ENCODE data around the gene SPEF2. TPM values are rescaled to one million over a fixed set of nuclear protein-coding genes. Genes with fewer than 3 reads are reported as not detected.

SPEF2 gene
- total and polyA plus RNA-seq, 2 donors (not counting 1 experiment from before 2014, with no cell fraction given) = 0.31 to 0.59 TPM

- intact Hi-C loops (cut with micrococcal nuclease) = no loop called here
- POLR2A ChIA-PET = no interaction called here
- no peaks in the 10 kb centered on the region for H3K9me3 ChIP-seq (ENCODE audit: control extremely low read depth in 1 of 3, control insufficient read depth in 2 of 3, insufficient read depth in 1 of 3, low read length in 2 of 3)
- no peaks in the 10 kb centered on the region for H3K36me3 ChIP-seq (replicated peaks in 1 of 2; ENCODE audit: control extremely low read depth in 1 of 2, control insufficient read depth in 1 of 2, extremely low read depth in 1 of 2, insufficient read depth in 2 of 2, low read length in 1 of 2)
- DNase-seq (no peak), ATAC-seq (ENCODE audit: low read depth) (no peak)
- CTCF ChIA-PET = interaction anchor here (0.7 kb wide), 1 partner anchor 22 kb away, joined by 6 read pairs; no protein-coding TSS in a partner anchor
- no peak overlapping the region for H3K4me3 ChIP-seq (ENCODE audit: control extremely low read depth in 1 of 5, extremely low read depth in 1 of 5, insufficient read depth in 1 of 5, low read depth in 2 of 5, low read length in 4 of 5)
- no peak overlapping the region for H3K9ac ChIP-seq (ENCODE audit: low read length)
- no peaks in the 10 kb centered on the region for H3K27me3 ChIP-seq (replicated peaks in 1 of 4; ENCODE audit: control extremely low read depth in 1 of 4, control insufficient read depth in 3 of 4, insufficient read depth in 4 of 4, low read length in 3 of 4)
- no peaks in the 10 kb centered on the region for H3K4me1 Mint-ChIP-seq
- H3K4me2 ChIP-seq (replicated peaks; ENCODE audit: low read depth, low read length, poor library complexity, severe bottlenecking) = no peak overlapping the region
- H3K27ac ChIP-seq (ENCODE audit: low read length in 2 of 2) = no peak overlapping the region
- no peaks in the 10 kb centered on the region for H3K27me3 Mint-ChIP-seq
- H2AFZ ChIP-seq (ENCODE audit: insufficient read depth, low read depth, low read length, poor library complexity, severe bottlenecking) = no peak overlapping the region
- H3K4me1 ChIP-seq (ENCODE audit: control insufficient read depth in 2 of 2, insufficient read depth in 2 of 2, low read length in 2 of 2) = no peaks in the 10 kb centered on the region
- H3K9me3 Mint-ChIP-seq (ENCODE audit: insufficient read depth) = no peaks in the 10 kb centered on the region
- no peaks in the 10 kb centered on the region for H4K20me1 ChIP-seq (ENCODE audit: control insufficient read depth, insufficient read depth, low read length, poor library complexity, severe bottlenecking)
- H3K79me2 ChIP-seq (ENCODE audit: control insufficient read depth, insufficient read depth, low read length) = no peaks in the 10 kb centered on the region
- no peak overlapping the region for H3K4me3 Mint-ChIP-seq
- TF ChIP-seq CTCF (IDR thresholded peaks at IDR 0.05) (no peak), EZH2 (IDR thresholded peaks at IDR 0.05; ENCODE audit: borderline replicate concordance, insufficient read depth, low read depth, low read length, poor library complexity, severe bottlenecking) (no peak)
- H3K27ac Mint-ChIP-seq = no peak overlapping the region
Measured at GRCh38 chr5:35810601-35811000, 192.9 kb downstream of the SPEF2 start.

- no peak overlapping the region for H3K27ac Mint-ChIP-seq
- no CpG with 5 or more reads among the region's 3 CpGs for WGBS (ENCODE audit: insufficient coverage)
- no peaks in the 10 kb centered on the region for H3K9me3 Mint-ChIP-seq (ENCODE audit: insufficient read depth)
- H3K4me3 Mint-ChIP-seq = no peak overlapping the region
- Histone ChIP-seq H3K27ac (ENCODE audit: low read length in 2 of 2) (no peak overlapping the region), H3K36me3 (replicated peaks in 1 of 2; ENCODE audit: control extremely low read depth in 1 of 2, control insufficient read depth in 1 of 2, extremely low read depth in 1 of 2, insufficient read depth in 2 of 2, low read length in 1 of 2) (no peaks in the 10 kb centered on the region), H3K4me3 (ENCODE audit: control extremely low read depth in 1 of 5, extremely low read depth in 1 of 5, insufficient read depth in 1 of 5, low read depth in 2 of 5, low read length in 4 of 5) (no peak overlapping the region), H3K9me3 (ENCODE audit: control extremely low read depth in 1 of 3, control insufficient read depth in 2 of 3, insufficient read depth in 1 of 3, low read length in 2 of 3) (no peaks in the 10 kb centered on the region), H3K27me3 (replicated peaks in 1 of 4; ENCODE audit: control extremely low read depth in 1 of 4, control insufficient read depth in 3 of 4, insufficient read depth in 4 of 4, low read length in 3 of 4) (no peaks in the 10 kb centered on the region), H3K9ac (ENCODE audit: low read length) (no peak overlapping the region), H2AFZ (ENCODE audit: insufficient read depth, low read depth, low read length, poor library complexity, severe bottlenecking) (no peak overlapping the region), H3K79me2 (ENCODE audit: control insufficient read depth, insufficient read depth, low read length) (no peaks in the 10 kb centered on the region), H3K4me2 (replicated peaks; ENCODE audit: low read depth, low read length, poor library complexity, severe bottlenecking) (no peak overlapping the region), H4K20me1 (ENCODE audit: control insufficient read depth, insufficient read depth, low read length, poor library complexity, severe bottlenecking) (no peaks in the 10 kb centered on the region), H3K4me1 (ENCODE audit: control insufficient read depth in 2 of 2, insufficient read depth in 2 of 2, low read length in 2 of 2) (no peaks in the 10 kb centered on the region)
- TF ChIP-seq CTCF (IDR thresholded peaks at IDR 0.05) (no peak), EZH2 (IDR thresholded peaks at IDR 0.05; ENCODE audit: borderline replicate concordance, insufficient read depth, low read depth, low read length, poor library complexity, severe bottlenecking) (no peak)
- intact Hi-C loops (cut with micrococcal nuclease) = no loop called here
- no peak for ATAC-seq (ENCODE audit: low read depth)
- no peak for DNase-seq
- H3K4me1 Mint-ChIP-seq = no peaks in the 10 kb centered on the region
- H3K27me3 Mint-ChIP-seq = no peaks in the 10 kb centered on the region
- CTCF ChIA-PET = interaction anchor here (0.7 kb wide), 1 partner anchor 22 kb away, joined by 6 read pairs; no protein-coding TSS in a partner anchor
- POLR2A ChIA-PET = no interaction called here
Measured at GRCh38 chr5:35811108-35811741, 193.6 kb downstream of the SPEF2 start.
